GM23338 (cell line): ENCODE results near the gene XDH.

Experiments
- CREB1 ChIP-seq: fragments of 250-450 bp; sonication (Bioruptor Pico); IDR thresholded peaks from 2 replicates; pipeline ENCODE4 v1.5.0; 2020; ENCODE audit warnings: low read depth, mild to moderate bottlenecking, moderate library complexity
- CTCF ChIP-seq, 2 experiments: fragments of 200-600 bp in 1 of 2; sonication (generic) in 1 of 2; conservative IDR thresholded peaks; 2 replicates each; pipeline versions ENCODE4 v1.5.1 to v1.6.1; 2016 to 2017; ENCODE audit warnings: antibody characterized with exemption in 2 of 2, low read depth in 2 of 2, mild to moderate bottlenecking in 2 of 2, moderate library complexity in 1 of 2
- EZH2 ChIP-seq: fragments of 200-600 bp; sonication (generic); IDR thresholded peaks from one replicate; pipeline ENCODE4 v1.8.0; 2017; ENCODE audit warnings: antibody characterized with exemption, mild to moderate bottlenecking, low read depth; ENCODE audit not compliant: unreplicated experiment
- EZH2phosphoT487 ChIP-seq: fragments of 200-600 bp; sonication (generic); IDR thresholded peaks from one replicate; pipeline ENCODE4 v1.8.1; 2018; ENCODE audit warnings: antibody characterized with exemption; ENCODE audit not compliant: unreplicated experiment
- JUNB ChIP-seq: IDR thresholded peaks from one replicate; pipeline ENCODE4 v1.6.1; 2016; ENCODE audit warnings: antibody characterized with exemption; ENCODE audit not compliant: unreplicated experiment
- POLR2AphosphoS5 ChIP-seq: IDR thresholded peaks from 2 replicates; pipeline ENCODE4 v1.6.1; 2016; ENCODE audit warnings: antibody characterized with exemption, low read depth
- REST ChIP-seq: IDR thresholded peaks from one replicate; pipeline ENCODE4 v1.6.1; 2018; ENCODE audit warnings: antibody characterized with exemption; ENCODE audit not compliant: unreplicated experiment
- STAT1 ChIP-seq: IDR thresholded peaks from one replicate; pipeline ENCODE4 v1.6.1; 2016; ENCODE audit warnings: antibody characterized with exemption; ENCODE audit not compliant: unreplicated experiment

GRCh38 chr2:31446848-31447247, 32.3 kb upstream of the XDH start:
- no peak for TF ChIP-seq REST
- TF ChIP-seq EZH2phosphoT487, result no peak
- no peak for TF ChIP-seq CTCF (conservative IDR thresholded peaks at IDR 0.05; ENCODE audit: low read depth in 2 of 2)
- no peak for TF ChIP-seq EZH2
- no peak for TF ChIP-seq POLR2AphosphoS5
- no peak for TF ChIP-seq CREB1 (CRISPR knock-in tag)
- no peak for TF ChIP-seq JUNB
- no peak for TF ChIP-seq STAT1
